ENCODE measurements around the gene LCE2C. TPM values are rescaled to one million over a fixed set of nuclear protein-coding genes. Genes with fewer than 3 reads are reported as not detected.
"Not testable (repeated sequence)": the region's sequence is repeated elsewhere in the genome, so short reads cannot be mapped to it uniquely, and the experiment has no call there.

Gene LCE2C
- not detected for total RNA-seq

- not testable (repeated sequence) for H3K27ac ChIP-seq; ATAC-seq (ENCODE audit: low FRiP score in 2 of 2); H3K4me3 ChIP-seq; H3K4me1 ChIP-seq; H3K9me3 ChIP-seq; H3K36me3 ChIP-seq; H3K27me3 ChIP-seq; DNase-seq
- 79% methylated on average over 3 of the region's 3 CpGs; no CpG with 5 or more reads in 1 of the 2 donors for WGBS, 2 donors
Observed at GRCh38 chr1:152674983-152675382, at the start of gene LCE2C. Gene LCE2C, plus strand, starts transcription at chr1:152675279. Its CDS starts 737 bp downstream, at chr1:152676016.

GRCh38 chr1:152626744-152627143, 48.3 kb upstream of the LCE2C start:
- Histone ChIP-seq H3K27ac (no peak overlapping the region), H3K4me1 (peaks cover 0 to 6% (median 0%) of the 10 kb centered on the region in 4 donors), H3K27me3 (no peaks in the 10 kb centered on the region), H3K9me3 (no peaks in the 10 kb centered on the region), H3K36me3 (no peaks in the 10 kb centered on the region), H3K4me3 (no peak overlapping the region)
- TF ChIP-seq POLR2AphosphoS5 (IDR thresholded peaks at IDR 0.05) (no peak), CTCF (IDR thresholded peaks at IDR 0.05) (no peak), POLR2A (IDR thresholded peaks at IDR 0.05) (no peak)
- DNase-seq: no peak
- 65 to 82% methylated on average over 1 of the region's 1 CpG for WGBS, 2 donors
- no peak for ATAC-seq (ENCODE audit: low FRiP score in 2 of 2)

- Histone ChIP-seq H3K27me3 (no peaks in the 10 kb centered on the region), H3K27ac (no peak overlapping the region), H3K4me1 (no peaks in the 10 kb centered on the region), H3K4me3 (no peak overlapping the region), H3K36me3 (no peaks in the 10 kb centered on the region), H3K9me3 (no peaks in the 10 kb centered on the region)
- no peak for DNase-seq
- whole genome bisulfite sequencing, 2 donors: 94 to 95% methylated on average over 3 of the region's 3 CpGs
- ATAC-seq (ENCODE audit: low FRiP score in 2 of 2): no peak
- TF ChIP-seq POLR2A (IDR thresholded peaks at IDR 0.05) (no peak), CTCF (IDR thresholded peaks at IDR 0.05) (no peak), EP300 (IDR thresholded peaks at IDR 0.05) (no peak), POLR2AphosphoS5 (IDR thresholded peaks at IDR 0.05) (no peak)
Observed at GRCh38 chr1:152630596-152630995, 44.5 kb upstream of the LCE2C start.

GRCh38 chr1:152640351-152640750, 34.7 kb upstream of the LCE2C start:
- 65 to 92% methylated on average over 1 of the region's 1 CpG for WGBS, 2 donors
- no peak overlapping the region for H3K4me3 ChIP-seq
- H3K36me3 ChIP-seq: no peaks in the 10 kb centered on the region
- DNase-seq (no peak), ATAC-seq (ENCODE audit: low FRiP score in 2 of 2) (no peak)
- H3K27ac ChIP-seq: no peak overlapping the region
- no peaks in the 10 kb centered on the region for H3K4me1 ChIP-seq
- TF ChIP-seq POLR2AphosphoS5 (IDR thresholded peaks at IDR 0.05): no peak
- H3K27me3 ChIP-seq: no peaks in the 10 kb centered on the region
- H3K9me3 ChIP-seq: peaks cover 0 to 5% (median 2%) of the 10 kb centered on the region in 4 donors

- no peaks in the 10 kb centered on the region for H3K36me3 ChIP-seq
- no peak overlapping the region for H3K27ac ChIP-seq
- TF ChIP-seq POLR2A (IDR thresholded peaks at IDR 0.05) (no peak), POLR2AphosphoS5 (IDR thresholded peaks at IDR 0.05) (no peak), CTCF (IDR thresholded peaks at IDR 0.05) (no peak), EP300 (IDR thresholded peaks at IDR 0.05) (no peak)
- H3K27me3 ChIP-seq: no peaks in the 10 kb centered on the region
- DNase-seq (no peak), ATAC-seq (ENCODE audit: low FRiP score in 2 of 2) (no peak)
- WGBS, 2 donors: 56 to 60% methylated on average over 3 of the region's 3 CpGs
- H3K4me3 ChIP-seq: no peak overlapping the region
- no peaks in the 10 kb centered on the region for H3K4me1 ChIP-seq
- H3K9me3 ChIP-seq: peaks cover 0 to 3% (median 0%) of the 10 kb centered on the region in 4 donors
Observed at GRCh38 chr1:152643945-152644344, 31.1 kb upstream of the LCE2C start.

GRCh38 chr1:152645146-152645545, 29.9 kb upstream of the LCE2C start:
- H3K9me3 ChIP-seq: no peaks in the 10 kb centered on the region
- no peak for ATAC-seq (ENCODE audit: low FRiP score in 2 of 2)
- no peak overlapping the region for H3K4me3 ChIP-seq
- DNase-seq: no peak
- no peak overlapping the region for H3K27ac ChIP-seq
- H3K27me3 ChIP-seq: no peaks in the 10 kb centered on the region
- no peaks in the 10 kb centered on the region for H3K4me1 ChIP-seq
- 36 to 62% methylated on average over 3 of the region's 3 CpGs for WGBS, 2 donors
- no peaks in the 10 kb centered on the region for H3K36me3 ChIP-seq
- TF ChIP-seq CTCF (IDR thresholded peaks at IDR 0.05): no peak
- TF ChIP-seq EP300 (IDR thresholded peaks at IDR 0.05): no peak
- TF ChIP-seq POLR2AphosphoS5 (IDR thresholded peaks at IDR 0.05): no peak
